Mesenteric fat pad (tissue), 1 donor: Measurements from ENCODE around the gene NLRC3. TPM values are rescaled to one million over a fixed set of nuclear protein-coding genes. Genes with fewer than 3 reads are reported as not detected.

Experiments
- DNase-seq: peaks from one replicate; pipeline ENCODE4 v3.0.0-alpha.2; 2020; ENCODE audit warnings: low spot score
- total RNA-seq: library from RNA; stranded (reverse); fragmentation: NEBNext Ultra II Directional; extraction: Animal tissue kit (Norgen Biotek cat#: 25700); gene quantifications from one replicate; pipeline ENCODE4 v1.2.1, GENCODE V29; 2021
- donor health status: DM: yes; HTN: yes; CAD: no.

The NLRC3 gene
- total RNA-seq, 1 donor from 2014 or later: 1.2 TPM

DNA sequence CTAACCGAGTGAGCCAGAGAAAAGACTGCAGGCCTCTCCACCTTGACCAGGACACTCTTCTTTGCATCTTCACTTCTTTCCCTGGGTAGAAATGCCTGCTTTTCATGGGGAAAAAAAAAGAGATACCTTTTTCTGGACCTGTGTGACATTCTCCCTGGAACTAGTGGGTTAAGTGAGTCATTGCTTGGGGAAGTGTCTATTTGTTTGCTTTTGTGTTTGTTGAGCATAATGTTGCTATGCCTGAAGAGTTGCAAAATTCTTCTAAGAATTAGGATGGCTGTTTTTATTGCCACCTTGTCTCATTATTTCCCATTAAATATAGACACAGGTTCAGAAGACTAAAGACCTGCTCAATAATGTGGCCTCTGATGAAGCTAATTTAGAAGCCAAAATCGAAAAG lies 57.6 kb downstream of the NLRC3 start:
- no peak for DNase-seq

DNA sequence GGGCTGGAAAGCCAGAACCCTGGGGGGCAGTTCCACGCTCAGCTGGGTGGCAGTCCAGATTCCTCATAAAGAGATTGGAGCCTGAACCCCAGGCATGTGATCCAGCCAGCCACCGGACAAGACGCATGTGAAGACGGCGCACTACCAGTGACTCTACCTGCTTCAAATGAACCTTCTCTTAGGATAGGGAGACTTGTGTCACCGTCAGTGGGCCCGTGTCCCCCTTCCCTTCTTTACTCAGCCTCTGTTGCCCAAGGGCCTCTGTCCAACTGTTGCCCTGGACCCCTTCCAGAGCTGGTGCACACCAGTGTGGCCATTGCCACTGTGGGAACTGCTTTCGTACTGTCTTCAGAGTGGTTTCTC lies 58.2 kb downstream of the NLRC3 start:
- DNase-seq: peak; percentile 73

GRCh38 chr16:3518292-3518985 lies 58.8 kb downstream of the NLRC3 start:
- no peak for DNase-seq

DNA sequence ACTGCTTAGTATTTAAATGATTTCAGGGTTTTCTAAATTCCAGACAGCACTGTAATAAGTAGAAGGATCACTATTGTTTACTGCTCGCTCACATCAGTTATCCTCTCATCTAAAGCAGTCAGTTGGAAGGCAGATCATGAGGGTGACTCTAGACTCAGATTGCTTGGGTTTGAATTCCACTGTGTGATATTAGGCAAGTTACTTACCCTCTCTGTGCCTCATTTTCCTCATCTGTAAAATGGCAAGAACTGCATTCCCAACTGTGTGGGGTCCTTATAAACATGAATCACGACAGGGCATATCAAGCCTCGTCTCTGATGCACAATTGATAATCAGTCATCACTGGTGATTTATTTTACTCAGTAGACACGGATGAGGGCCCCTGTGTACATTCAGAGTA lies 61.3 kb downstream of the NLRC3 start:
- no peak for DNase-seq

- DNase-seq: peak; percentile 11
These were observed 62.6 kb downstream of the NLRC3 start for GRCh38 chr16:3514621-3515020.

DNA sequence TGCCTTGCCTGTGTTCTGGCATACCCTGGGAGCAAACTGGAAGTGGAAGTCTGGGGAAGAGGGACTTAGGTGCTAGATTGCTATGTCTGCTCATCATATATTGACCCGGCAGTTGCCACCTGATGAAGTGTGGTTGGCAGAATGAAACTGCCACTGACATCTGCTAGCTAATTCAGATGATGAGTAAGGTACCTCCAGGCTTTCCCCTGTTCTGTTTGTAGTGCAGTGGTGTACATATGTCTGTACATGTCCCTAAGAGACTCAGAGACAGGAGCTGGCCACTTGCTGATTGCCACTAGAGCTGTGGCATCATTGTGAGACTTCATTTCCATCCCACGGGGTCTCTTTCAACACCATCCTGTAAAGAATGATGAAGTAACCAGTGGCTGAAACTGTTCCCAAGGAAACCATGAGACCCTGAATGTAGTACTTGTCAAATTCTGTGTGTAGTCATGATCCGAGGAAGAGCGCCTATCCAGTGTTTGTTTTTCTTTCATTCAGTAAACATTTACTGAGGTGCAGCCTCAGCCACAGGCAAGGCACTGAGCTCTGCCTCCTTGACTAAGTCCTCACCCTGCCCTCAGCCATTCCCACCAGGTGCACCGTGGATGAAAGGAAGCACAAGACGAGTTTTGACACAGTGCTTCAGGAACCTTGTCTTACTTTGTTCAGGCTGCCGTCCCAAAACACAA lies 63.2 kb downstream of the NLRC3 start:
- peak; percentile 43 for DNase-seq

DNA sequence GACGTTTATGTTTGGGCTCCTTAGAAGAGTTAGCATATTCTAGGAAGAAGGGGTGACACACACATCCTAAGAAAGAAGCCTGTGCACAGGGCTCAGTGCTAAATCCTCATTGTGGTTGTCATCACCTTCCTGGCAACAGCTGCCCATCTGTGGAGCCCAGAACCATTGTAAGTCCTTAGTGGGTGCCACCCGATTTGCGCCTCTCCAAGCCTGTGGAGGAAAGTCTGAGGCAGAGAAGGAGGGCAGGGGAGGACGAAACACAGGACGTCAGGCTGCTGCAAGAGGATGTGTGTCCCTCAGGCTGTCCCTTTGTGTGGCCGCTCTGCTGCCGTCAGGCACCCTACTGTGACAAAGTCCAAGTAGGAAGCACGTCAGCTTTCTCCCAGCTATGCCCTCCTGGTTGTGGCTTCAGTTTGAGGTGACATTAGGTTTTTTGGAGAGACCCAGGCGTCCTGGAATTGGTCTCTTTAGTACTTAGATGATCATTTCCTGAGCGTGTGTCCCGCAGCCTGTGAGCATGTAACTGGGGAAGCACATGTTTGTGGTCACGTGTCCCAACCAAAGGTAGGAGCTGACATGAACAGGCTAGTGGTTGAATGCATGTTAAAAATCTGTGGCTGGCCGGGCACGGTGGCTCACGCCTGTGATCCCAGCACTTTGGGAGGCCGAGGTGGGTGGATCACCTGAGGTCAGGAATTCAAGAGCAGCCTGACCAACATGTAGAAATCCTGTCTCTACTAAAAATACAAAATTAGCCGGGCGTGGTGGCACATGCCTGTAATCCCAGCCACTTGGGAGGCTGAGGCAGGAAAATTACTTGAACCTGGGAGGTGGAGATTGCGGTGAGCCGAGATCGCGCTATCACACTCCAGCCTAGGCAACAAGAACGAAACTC lies 65.7 kb downstream of the NLRC3 start:
- peak; percentile 82 for DNase-seq

GRCh38 chr16:3510416-3510815 lies 66.8 kb downstream of the NLRC3 start:
- DNase-seq: peak; percentile 43

DNA sequence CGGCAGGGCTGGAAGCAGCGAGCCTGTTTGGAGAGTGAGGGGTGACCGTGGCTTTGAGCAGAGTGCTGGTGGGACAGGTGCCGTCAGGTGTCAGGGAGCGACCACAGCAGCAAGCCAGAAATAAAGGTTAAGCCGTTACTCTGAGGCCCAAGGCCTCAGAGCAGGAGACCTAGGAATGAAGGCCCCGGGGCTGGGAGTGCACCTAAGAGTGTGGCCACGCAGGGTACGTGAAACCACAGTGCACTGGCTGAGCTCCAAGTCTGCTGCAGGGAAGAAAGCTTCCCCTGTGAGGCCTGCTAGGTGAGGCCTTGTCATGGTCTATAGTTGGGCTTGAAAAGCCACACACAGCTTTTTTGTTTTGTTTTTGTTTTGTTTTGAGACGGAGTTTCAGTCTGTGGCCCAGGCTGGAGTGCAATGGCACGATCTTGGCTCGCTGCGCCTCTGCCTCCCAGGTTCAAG lies 67.7 kb downstream of the NLRC3 start:
- DNase-seq: peak; percentile 80

GRCh38 chr16:3508736-3509135 lies 68.5 kb downstream of the NLRC3 start:
- peak; percentile 41 for DNase-seq

DNA sequence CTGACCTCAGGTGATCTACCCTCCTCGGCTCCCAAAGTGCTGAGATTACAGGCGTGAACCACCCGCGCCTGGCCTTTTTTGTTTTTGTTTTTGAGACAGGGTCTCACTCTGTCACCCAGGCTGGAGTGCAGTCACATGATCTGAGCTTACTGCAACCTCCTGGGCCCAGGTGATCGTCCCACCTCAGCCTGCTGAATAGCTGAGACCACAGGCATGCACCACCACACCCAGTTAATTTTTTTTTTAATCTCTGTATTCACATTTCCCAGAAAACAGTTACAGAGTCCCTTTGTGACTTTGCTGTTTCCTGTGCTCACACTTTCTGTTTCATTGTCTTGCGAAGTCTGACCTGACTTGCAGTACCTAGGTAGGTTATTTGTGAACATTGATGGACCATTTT lies 73.7 kb downstream of the NLRC3 start:
- peak; percentile 26 for DNase-seq

DNA sequence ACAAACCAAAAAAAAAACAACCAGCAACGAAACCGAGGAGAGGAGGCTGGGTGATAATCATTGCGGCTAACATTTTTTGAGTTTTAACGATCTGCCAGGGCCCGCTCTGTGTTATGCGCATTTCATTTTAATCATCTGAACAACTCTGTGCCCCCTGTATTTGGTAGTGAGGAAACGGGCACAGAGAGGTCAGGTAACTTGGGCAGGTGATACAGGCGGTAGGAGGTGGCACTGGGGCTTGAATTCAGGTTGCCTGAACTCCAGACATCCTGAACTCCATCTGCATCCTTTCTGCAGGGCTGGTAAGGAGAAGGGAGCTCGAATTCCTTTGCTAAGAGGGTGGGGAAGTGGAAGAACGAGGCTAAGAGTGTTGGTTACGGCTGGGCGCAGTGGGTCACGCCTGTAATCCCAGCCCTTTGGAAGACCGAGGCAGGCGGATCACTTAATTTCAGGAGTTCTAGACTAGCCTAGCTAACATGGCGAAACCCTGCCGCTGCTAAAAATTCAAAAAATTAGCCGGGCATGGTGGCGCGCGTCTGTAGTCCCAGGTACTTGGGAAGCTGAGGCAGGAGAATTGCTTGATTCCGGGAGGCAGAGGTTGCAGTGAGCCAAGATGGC lies 75.3 kb downstream of the NLRC3 start:
- peak; percentile 64 for DNase-seq

DNA sequence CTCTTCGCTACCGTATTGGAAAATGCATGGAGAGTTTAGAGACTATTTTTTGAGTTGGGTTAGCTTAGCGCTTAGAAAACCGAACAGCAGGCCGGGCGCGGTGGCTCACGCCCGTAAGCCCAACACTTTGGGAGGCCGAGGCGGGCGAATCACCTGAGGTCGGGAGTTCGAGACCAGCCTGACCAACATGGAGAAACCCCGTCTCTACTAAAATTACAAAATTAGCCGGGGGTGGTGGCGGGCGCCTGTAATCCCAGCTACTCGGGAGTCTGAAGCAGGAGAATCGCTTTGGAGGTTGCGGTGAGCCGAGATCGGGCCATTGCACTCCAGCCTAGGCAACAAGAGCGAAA lies 75.8 kb downstream of the NLRC3 start:
- DNase-seq: peak; percentile 53

DNA sequence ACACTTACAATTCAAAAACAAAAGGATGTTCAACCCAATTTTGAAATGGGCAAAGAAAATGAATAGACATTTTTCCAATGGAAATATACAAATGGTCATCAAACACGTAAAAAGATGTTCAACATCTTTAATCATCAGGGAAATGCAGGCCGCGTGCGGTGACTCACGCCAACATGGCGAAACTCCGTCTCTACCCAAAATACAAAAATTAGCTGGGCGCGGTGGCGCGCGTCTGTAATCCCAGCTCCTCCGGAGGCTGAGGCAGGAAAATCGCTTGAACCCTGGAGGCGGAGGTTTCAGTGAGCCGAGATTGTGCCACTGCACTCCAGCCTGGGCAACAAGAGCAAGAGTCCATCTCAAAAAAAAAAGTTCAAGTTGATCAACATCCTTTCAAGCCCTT lies 78.2 kb downstream of the NLRC3 start:
- no peak for DNase-seq

GRCh38 chr16:3497771-3498170 lies 79.4 kb downstream of the NLRC3 start:
- DNase-seq: no peak

- DNase-seq: no peak
These were observed 80.8 kb downstream of the NLRC3 start for GRCh38 chr16:3496386-3496785.

GRCh38 chr16:3495176-3495575 lies 82.0 kb downstream of the NLRC3 start, which contains the start of gene C16orf90:
C16orf90 (minus strand) TSS chr16:3495489; CDS start chr16:3495421, 68 bp downstream.
- DNase-seq: no peak

- no peak for DNase-seq
These were observed 82.7 kb downstream of the NLRC3 start for GRCh38 chr16:3494386-3494973.

DNA sequence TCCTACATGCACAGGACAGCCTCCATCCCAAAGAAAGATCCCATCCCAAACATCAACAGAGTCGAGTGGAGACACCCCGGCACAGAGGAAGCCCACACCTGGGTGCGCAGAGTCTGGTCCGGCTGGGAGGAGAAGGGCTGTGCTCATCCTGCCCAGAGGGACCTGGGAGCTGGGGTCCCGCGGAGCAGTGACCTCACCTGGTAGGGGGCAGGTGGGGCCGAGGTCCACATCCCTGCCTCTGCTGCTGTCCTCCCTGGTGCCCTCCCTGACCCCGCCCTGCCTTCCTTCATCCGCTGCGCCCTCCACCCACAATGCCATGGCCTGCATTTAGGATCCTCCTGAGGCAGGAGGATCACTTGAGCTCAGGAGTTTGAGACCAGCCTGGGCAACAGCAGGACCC lies 84.8 kb downstream of the NLRC3 start:
- DNase-seq: no peak

GRCh38 chr16:3490911-3491629 lies 86.1 kb downstream of the NLRC3 start:
- DNase-seq: no peak
